Smooth muscle cell (in vitro differentiated cells): ENCODE data around the gene NGEF. TPM values are rescaled to one million over a fixed set of nuclear protein-coding genes. Genes with fewer than 3 reads are reported as not detected.
"Not testable (repeated sequence)": the region's sequence is repeated elsewhere in the genome, so short reads cannot be mapped to it uniquely, and the experiment has no call there.

Experiments
- DNase-seq: peaks from one replicate; lab custom pipeline; 2025; ENCODE audit not compliant: unreplicated experiment; lab: John Stamatoyannopoulos, UW
- H2AFZ ChIP-seq: fragments of 200-600 bp; sonication (generic); 2 replicates; pipeline ENCODE4 v1.6.0; 2016; ENCODE audit warnings: antibody characterized with exemption, low read depth, mild to moderate bottlenecking
- H3F3A ChIP-seq: fragments of 200-600 bp; sonication (generic); 2 replicates; pipeline ENCODE4 v1.6.0; 2017; ENCODE audit warnings: antibody characterized with exemption, low read depth
- H3K27ac ChIP-seq: fragments of 200-600 bp; sonication (generic); 2 replicates; pipeline ENCODE4 v1.5.1; 2016; ENCODE audit warnings: low read depth, mild to moderate bottlenecking
- H3K27me3 ChIP-seq: fragments of 200-600 bp; sonication (generic); 2 replicates; pipeline ENCODE4 v1.6.1; 2016; ENCODE audit warnings: low read depth, mild to moderate bottlenecking
- H3K36me3 ChIP-seq: fragments of 200-600 bp; sonication (generic); 2 replicates; pipeline ENCODE4 v1.5.1; 2016; ENCODE audit warnings: low read depth
- H3K4me1 ChIP-seq: fragments of 200-600 bp; sonication (generic); 2 replicates; pipeline ENCODE4 v1.5.1; 2016; ENCODE audit warnings: low read depth
- H3K4me2 ChIP-seq: fragments of 200-600 bp; sonication (generic); 2 replicates; pipeline ENCODE4 v1.6.0; 2016; ENCODE audit warnings: mild to moderate bottlenecking
- H3K4me3 ChIP-seq: fragments of 200-600 bp; sonication (generic); 2 replicates; pipeline ENCODE4 v1.5.1; 2016; ENCODE audit warnings: mild to moderate bottlenecking
- H3K79me2 ChIP-seq: fragments of 200-600 bp; sonication (generic); 2 replicates; pipeline ENCODE4 v1.6.0; 2016; ENCODE audit warnings: low read depth, mild to moderate bottlenecking
- H3K9ac ChIP-seq: fragments of 200-600 bp; sonication (generic); 2 replicates; pipeline ENCODE4 v1.6.0; 2016; ENCODE audit warnings: low read depth
- H3K9me3 ChIP-seq: fragments of 200-600 bp; sonication (generic); replicated peaks from 2 replicates; pipeline ENCODE4 v1.5.1; 2016; ENCODE audit warnings: low read depth
- H4K20me1 ChIP-seq: fragments of 200-600 bp; sonication (generic); 2 replicates; pipeline ENCODE4 v1.6.0; 2016; ENCODE audit warnings: low read depth
- CTCF ChIP-seq: fragments of 200-600 bp; sonication (generic); IDR thresholded peaks from 2 replicates; pipeline ENCODE4 v1.5.1; 2017; ENCODE audit warnings: borderline replicate concordance, mild to moderate bottlenecking, antibody characterized with exemption; ENCODE audit not compliant: insufficient read depth, poor library complexity, severe bottlenecking
- WGBS: methylation state at CpG from one replicate; pipeline ENCODE4 v1.1.7; 2016; ENCODE audit warnings: low lambda C conversion rate; 5-methylcytosine and 5-hydroxymethylcytosine counted together
- polyA plus RNA-seq: library from polyadenylated mRNA; unstranded; fragments of >200 nt; fragmentation: Nextera tagmentation; extraction: Ambion mirVana; gene quantifications from 2 replicates; pipeline ENCODE4 v1.2.1, GENCODE V29; 2016
- total RNA-seq: library from RNA; depleted of rRNA; stranded (reverse); fragments of >200 nt; gene quantifications from 2 replicates; pipeline ENCODE4 v1.2.3, GENCODE V29; 2014

Gene NGEF
- total and polyA plus RNA-seq, 2 experiments from 2014 or later, result 0.09 TPM; not detected in 1

DNA sequence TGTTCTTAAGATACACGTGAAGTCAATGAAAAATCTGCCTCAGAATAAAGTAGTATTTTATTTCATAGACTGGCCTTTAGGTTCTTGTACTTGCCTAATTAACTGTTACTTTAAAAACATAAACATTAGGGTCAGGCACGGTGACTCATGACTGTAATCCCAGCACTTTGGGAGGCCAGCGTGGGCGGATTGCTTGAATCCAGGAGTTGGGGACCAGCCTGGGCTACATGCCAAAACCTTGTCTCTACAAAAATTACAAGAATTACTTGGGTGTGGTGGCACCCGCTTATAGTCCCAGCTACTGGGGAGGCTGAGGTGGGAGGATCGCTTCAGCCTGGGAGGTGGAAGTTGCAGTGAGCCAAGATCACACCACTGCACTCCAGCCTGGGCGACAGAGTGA, 159.0 kb downstream of the NGEF start:
- Histone ChIP-seq H3K4me3 (no peak overlapping the region), H3K9ac (no peak overlapping the region), H3K36me3 (peaks cover 5% of the 10 kb centered on the region), H3K4me1 (peaks cover 4% of the 10 kb centered on the region), H3K27ac (peak overlapping the region; percentile 15), H2AFZ (no peak overlapping the region), H3K9me3 (no peaks in the 10 kb centered on the region), H3K4me2 (peak overlapping the region; percentile 53), H3F3A (peaks cover 5% of the 10 kb centered on the region), H3K27me3 (no peaks in the 10 kb centered on the region), H3K79me2 (no peaks in the 10 kb centered on the region), H4K20me1 (peaks cover 15% of the 10 kb centered on the region)
- TF ChIP-seq CTCF, result no peak
- WGBS, result 18% methylated on average over 7 of the region's 7 CpGs
- DNase-seq, result no peak

GRCh38 chr2:232852676-232853075, 160.4 kb downstream of the NGEF start:
- H3K4me1 ChIP-seq, result peaks cover 4% of the 10 kb centered on the region
- peaks cover 11% of the 10 kb centered on the region for H3F3A ChIP-seq
- WGBS, result 54% methylated on average over 2 of the region's 2 CpGs
- H3K27me3 ChIP-seq, result no peaks in the 10 kb centered on the region
- TF ChIP-seq CTCF, result no peak
- H3K36me3 ChIP-seq, result peaks cover 10% of the 10 kb centered on the region
- peak overlapping the region; percentile 13 for H3K27ac ChIP-seq
- no peak overlapping the region for H3K4me3 ChIP-seq
- H3K79me2 ChIP-seq, result no peaks in the 10 kb centered on the region
- peak overlapping the region; percentile 13 for H3K4me2 ChIP-seq
- H2AFZ ChIP-seq, result no peak overlapping the region
- DNase-seq, result no peak
- H3K9ac ChIP-seq, result no peak overlapping the region
- H3K9me3 ChIP-seq, result no peaks in the 10 kb centered on the region
- H4K20me1 ChIP-seq, result peaks cover 15% of the 10 kb centered on the region

- Histone ChIP-seq H3K27ac (peak overlapping the region; percentile 13), H3K36me3 (peaks cover 13% of the 10 kb centered on the region)
- 51% methylated on average over 11 of the region's 11 CpGs for WGBS
Measured at GRCh38 chr2:232852081-232852480, 161.0 kb downstream of the NGEF start.

DNA sequence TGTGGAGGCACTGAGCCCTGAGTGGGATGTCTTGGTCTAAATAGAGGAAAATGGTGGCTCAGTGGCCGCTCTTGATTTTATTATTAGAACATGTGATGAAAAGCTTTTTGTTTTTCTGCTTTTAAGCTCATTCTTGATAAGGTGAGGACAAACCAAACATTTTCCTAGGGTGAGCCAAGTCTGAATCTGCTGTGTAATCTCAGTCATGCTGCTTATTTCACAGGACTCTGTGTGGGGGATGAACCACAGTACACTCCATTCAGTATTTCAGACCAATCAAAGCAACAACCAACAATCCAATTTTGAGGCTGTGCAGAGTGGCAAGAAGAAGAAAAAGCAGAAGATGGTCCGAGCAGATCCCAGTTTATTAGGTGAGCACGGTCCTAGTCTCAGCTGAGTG, 163.0 kb downstream of the NGEF start:
- no peak overlapping the region for H2AFZ ChIP-seq
- H3K36me3 ChIP-seq, result peaks cover 25% of the 10 kb centered on the region
- H3K4me2 ChIP-seq, result no peak overlapping the region
- 84% methylated on average over 3 of the region's 3 CpGs for WGBS
- H4K20me1 ChIP-seq, result peaks cover 15% of the 10 kb centered on the region
- H3K4me1 ChIP-seq, result peaks cover 4% of the 10 kb centered on the region
- no peak overlapping the region for H3K9ac ChIP-seq
- H3K79me2 ChIP-seq, result no peaks in the 10 kb centered on the region
- H3K27ac ChIP-seq, result no peak overlapping the region
- H3K4me3 ChIP-seq, result no peak overlapping the region
- H3F3A ChIP-seq, result peaks cover 11% of the 10 kb centered on the region
- DNase-seq, result no peak
- TF ChIP-seq CTCF, result no peak
- no peaks in the 10 kb centered on the region for H3K9me3 ChIP-seq
- H3K27me3 ChIP-seq, result no peaks in the 10 kb centered on the region

More at GRCh38 chr2:232852081-232852480, 161.0 kb downstream of the NGEF start:
- Histone ChIP-seq H3K4me2 (peak overlapping the region; percentile 13), H3F3A (peaks cover 11% of the 10 kb centered on the region), H4K20me1 (peaks cover 15% of the 10 kb centered on the region)
- not testable (repeated sequence) for H3K79me2 ChIP-seq, H3K9me3 ChIP-seq, H2AFZ ChIP-seq, H3K4me1 ChIP-seq, H3K4me3 ChIP-seq, H3K9ac ChIP-seq, DNase-seq, H3K27me3 ChIP-seq
